Activated CD4-positive, CD25-positive, alpha-beta regulatory T cell treated with anti-CD3 and anti-CD28 coated beads, Interleukin-2, amount 50 U/mL, for 24 hours (primary cell): ENCODE measurements around the gene LY6G6C.
A peak's percentile ranks its signal among the peaks of the same experiment; 100 is the strongest.

ENCODE experiments used
- ATAC-seq, 2 donors: fragments of 150-1000 bp; cut with Tn5 transposase; one replicate each; pipeline ENCODE4 v1.10.0; 2021; ENCODE audit warnings: mild to moderate bottlenecking in 1 of 2, moderate library complexity in 1 of 2

Gene LY6G6C

DNA sequence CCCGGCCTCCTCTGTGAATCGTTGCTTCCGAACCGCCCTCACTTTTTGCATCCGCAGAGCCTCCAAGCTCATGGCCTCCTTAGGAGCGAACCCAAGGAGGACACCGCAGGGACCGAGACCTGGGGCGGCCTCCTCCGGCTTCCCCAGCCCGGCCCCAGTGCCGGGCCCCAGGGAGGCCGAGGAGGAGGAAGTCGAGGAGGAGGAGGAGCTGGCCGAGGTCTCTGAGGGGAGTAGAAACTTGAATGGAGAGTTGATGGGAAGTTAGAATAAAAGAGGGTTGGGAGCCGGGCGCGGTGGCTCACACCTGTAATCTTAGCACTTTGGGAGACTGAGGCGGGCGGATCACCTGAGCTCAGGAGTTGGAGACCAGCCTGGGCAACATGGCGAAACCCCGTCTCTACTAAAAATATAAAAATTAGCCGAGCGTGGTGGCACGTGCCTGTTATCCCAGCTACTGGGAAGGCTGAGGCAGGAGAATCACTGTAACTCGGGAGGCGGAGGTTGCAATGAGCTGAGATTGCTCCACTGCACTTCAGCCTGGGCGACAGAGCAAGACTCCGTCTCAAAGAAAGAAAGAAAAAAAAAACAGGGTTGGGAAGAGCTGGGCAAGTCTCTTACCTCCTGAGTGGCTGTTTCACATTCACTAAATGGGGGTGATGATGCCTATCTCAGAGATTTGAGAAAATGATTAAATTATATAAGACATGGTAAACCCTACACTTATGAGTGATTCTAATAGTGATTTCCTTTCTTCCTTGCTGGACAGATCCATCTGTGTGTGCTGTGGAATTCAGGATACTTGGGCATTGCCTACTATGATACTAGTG is 19.1 kb upstream of the LY6G6C start:
- no peak for ATAC-seq

DNA sequence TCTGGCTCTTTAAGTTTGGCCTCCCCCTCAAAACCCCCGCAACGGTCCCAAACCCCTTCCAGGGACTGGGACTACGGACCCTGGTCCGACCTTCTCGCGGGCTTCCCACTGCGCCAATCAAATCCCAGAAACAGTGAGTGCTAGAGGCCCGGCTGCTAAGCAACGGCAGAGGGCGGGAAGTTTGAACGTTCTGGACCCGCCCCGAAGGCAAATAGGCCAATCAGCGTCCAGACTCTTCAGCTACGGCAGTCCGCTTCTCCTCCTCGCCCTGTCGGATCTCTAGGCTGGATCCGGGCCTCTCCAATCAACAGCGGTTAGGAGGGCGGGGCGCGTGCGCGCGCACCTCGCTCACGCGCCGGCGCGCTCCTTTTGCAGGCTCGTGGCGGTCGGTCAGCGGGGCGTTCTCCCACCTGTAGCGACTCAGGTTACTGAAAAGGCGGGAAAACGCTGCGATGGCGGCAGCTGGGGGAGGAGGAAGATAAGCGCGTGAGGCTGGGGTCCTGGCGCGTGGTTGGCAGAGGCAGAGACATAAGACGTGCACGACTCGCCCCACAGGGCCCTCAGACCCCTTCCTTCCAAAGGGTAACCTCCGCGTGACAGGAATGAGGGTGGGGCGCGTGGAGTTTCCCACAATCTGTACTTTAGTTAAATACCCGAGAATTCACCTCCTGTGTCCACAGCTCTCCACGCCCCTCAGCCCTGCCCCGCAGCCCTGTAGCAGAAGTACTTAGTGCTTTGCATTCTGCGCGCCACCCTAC is 18.3 kb upstream of the LY6G6C start, which contains the start of gene MSH5:
Gene MSH5 (plus strand): TSS at position 367 of the 758 bp plus-strand sequence. CDS start 462 bp downstream, outside the sequence.
- ATAC-seq, result peak; percentile 95

GRCh38 chr6:31737991-31738979 is 16.7 kb upstream of the LY6G6C start:
- ATAC-seq, result no peak

- no peak for ATAC-seq
Measured at GRCh38 chr6:31737315-31737990, 15.9 kb upstream of the LY6G6C start.

DNA sequence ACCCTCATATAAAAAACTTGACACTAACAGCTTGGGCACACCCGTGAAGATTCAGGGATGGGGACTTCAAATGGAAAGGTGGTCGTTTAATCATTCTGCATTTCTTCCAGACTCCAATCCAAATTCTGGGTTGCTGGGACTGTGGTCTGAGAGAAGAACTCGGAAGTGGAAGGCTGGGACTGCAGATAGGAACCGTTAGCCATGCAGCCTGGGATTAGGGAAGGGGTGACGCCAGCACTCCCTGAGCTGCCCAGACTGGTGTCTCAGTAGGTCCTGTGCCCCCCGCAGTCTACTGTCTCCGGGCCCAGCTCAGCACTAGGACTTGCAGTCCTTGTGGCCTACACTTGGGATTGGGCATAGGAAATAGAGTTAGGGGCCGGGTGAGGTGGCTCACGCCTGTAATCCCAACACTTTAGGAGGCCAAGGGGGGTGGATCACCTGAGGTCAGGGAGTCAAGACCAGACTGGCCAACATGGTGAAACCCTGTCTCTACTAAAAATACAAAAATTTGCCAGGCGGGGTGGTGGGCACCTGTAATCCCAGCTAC is 15.3 kb upstream of the LY6G6C start:
- ATAC-seq, result no peak

- ATAC-seq, result peak; percentile 34 to 36
Measured at GRCh38 chr6:31736021-31736767, 14.6 kb upstream of the LY6G6C start, which contains the start of gene CLIC1. Gene CLIC1, minus strand, starts transcription at chr6:31736530. Its CDS starts 230 bp downstream, at chr6:31736300.

DNA sequence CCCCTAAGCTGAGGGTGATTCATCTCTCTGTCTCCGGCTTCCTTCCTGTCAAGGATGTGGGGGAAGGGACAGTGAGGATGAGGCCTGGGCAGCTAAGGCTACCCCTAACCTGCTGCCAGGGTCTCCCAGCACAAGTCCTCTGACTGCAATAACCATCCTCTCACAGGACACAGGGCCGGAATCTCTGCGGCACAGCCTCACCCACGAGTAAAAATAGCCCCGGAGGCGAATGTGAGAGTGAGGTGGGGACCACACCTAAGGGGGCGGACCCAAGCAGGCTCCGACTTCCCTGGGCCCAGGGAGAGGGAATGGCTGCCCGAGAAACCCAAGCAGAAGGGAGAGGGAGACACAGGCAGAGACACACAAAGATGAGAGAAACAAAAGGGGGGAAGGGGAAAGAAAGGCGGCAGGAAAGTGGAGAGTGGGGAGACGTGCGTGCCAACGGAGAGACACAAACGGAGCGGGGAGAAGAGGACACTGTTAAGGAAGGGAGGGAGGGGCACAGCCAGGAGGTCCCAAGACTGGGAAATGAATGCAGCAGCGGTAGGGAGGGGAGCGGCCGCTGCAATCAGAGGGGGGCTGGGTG is 13.4 kb upstream of the LY6G6C start:
- peak; percentile 66 for ATAC-seq

- no peak for ATAC-seq
Measured at GRCh38 chr6:31734247-31734820, 12.8 kb upstream of the LY6G6C start.

DNA sequence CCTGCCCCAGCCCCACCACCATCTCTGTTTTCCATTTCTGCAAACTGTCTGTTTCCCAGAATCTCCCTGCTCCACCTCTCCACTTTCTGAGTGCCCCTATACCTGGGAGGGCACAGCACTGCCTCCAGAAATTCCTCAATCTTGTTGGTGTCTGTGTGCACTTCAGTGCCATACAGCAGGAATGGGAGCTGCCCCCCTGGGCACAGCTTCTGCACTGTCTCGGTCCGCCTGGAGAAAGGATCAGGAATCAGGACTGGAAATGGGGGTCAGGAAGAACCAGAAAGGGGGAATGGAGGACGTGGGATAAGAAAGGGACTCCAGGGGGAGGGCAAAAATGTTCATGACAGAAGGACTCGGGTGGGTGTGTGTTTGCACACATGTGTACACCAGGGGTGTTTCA is 12.2 kb upstream of the LY6G6C start:
- ATAC-seq, result no peak

DNA sequence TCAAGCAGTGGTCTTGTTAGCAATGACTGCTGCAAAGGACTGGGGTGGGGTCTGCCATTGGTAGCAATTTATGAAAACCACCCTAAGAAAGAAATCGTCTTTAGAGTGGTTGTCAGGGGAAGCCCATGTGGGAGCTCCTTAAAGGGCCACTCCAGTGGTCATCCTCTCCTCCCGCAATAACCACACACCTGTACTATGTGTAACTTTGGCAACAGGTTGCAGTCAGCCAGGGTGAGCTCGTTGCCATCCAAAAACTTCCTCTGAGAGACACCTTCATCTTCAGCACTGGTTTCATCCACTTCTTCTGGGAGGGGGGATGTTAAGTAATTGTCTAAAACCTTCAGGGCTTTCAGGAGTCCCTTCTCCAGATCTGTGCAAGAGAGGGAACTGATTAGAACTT is 10.5 kb upstream of the LY6G6C start:
- no peak for ATAC-seq

DNA sequence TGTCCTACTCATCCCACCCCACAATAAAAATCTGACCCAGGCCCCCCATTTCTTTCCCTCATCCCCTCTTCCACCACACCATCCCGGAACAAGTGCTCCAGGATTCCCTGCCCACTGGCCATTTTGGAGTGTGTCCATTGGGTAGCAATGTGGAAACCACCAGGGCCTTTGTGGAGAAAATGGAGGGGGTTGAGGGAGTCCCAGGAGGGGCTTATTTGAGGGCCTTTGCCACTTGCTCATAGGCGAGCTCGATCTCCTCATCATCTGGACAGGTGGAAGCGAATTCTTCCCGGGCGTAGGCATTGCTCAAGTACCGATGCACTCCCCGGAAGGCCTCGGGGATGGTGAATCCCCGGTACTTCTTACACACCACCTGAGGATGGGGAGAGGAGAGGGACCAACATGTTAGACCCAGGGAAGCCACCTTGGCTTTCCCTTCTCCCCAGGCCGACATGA is 9.1 kb upstream of the LY6G6C start:
- no peak for ATAC-seq

GRCh38 chr6:31729979-31730630 is 8.6 kb upstream of the LY6G6C start:
- ATAC-seq, result peak; percentile 31 to 45

- ATAC-seq, result peak; percentile 71 to 74
Measured at GRCh38 chr6:31729515-31729978, 8.0 kb upstream of the LY6G6C start.

GRCh38 chr6:31728767-31729514 is 7.4 kb upstream of the LY6G6C start, which contains the start of gene DDAH2:
Gene DDAH2, minus strand, starts transcription at chr6:31729299. Its CDS starts 138 bp downstream, at chr6:31729161.
- ATAC-seq, result peak; percentile 14 to 25

- no peak for ATAC-seq
Measured at GRCh38 chr6:31727717-31728671, 6.4 kb upstream of the LY6G6C start.

- peak in 1 of 2 donors; percentile 32 for ATAC-seq
Measured at GRCh38 chr6:31727034-31727716, 5.6 kb upstream of the LY6G6C start.
